HG02588 (cell line): ENCODE results near the gene TMEM116.
"Not testable (repeated sequence)": the region's sequence is repeated elsewhere in the genome, so short reads cannot be mapped to it uniquely, and the experiment has no call there.

Experiments
- ATAC-seq: cut with Tn5 transposase; IDR thresholded peaks from one replicate; pipeline ENCODE4 v1.9.1; 2021; ENCODE audit warnings: mild to moderate bottlenecking, moderate library complexity; ENCODE audit not compliant: unreplicated experiment

The TMEM116 gene

DNA sequence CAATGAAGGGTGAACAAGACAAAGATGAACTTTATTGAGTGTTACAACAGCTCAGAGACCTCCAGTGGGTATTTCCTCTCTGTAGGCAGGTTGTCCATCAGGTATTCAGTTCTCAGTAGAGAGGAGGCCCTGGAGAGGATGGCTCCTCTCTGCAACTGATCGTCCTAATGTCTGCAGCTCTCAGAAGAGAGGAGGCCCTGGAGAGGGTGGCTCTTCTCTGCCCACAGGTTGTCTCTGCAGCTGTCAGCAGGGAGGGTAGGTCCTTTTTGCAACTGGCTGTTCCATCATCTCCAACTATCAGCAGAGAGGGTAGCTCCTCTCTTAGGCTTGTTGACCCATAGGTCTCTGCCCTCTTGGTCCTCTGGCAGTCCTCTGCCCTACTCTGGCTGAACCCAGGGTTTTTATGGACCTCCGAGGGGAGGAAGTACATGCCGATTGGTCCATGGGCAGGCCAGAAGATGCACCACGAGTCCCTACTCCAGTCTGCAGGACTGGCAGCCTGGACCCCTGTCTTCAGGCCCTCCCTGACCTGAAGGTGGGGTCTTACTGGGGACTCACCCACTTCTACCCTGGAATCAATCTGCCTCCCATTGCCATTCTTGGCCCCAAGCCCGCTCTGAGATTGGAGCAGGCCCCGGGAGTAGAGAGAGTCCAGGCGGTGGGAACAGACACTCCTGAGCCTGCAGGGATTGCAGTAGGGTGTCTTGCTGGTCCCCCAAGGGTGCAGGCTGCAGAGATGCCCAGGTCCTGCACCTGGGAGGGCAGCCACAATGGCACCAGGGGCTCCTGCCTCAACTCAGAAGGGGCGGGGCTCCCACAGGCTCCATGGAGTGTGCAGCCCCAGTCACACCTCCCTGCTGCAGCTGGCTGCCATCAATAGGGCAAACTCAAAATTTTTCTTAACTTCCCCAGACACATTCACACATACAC, 2.3 kb downstream of the TMEM116 start:
- ATAC-seq: no peak

DNA sequence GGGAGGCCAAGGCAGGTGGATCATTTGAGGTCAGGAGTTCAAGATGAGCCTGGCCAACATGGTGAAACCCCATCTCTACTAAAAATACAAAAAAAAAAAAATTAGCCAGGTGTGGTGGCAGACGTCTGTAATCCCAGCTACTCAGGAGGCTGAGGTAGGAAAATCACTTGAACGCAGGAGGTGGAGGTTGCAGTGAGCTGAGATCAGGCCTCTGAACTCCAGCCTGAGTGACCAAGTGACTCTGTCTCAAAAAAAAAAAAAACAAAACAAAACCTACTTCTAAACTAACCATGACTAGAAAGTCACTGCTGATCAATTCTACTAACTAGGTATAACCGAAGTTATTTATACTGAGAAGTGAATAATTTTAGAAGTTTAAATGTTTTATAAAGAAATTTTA, 3.4 kb downstream of the TMEM116 start:
- ATAC-seq: not testable (repeated sequence)

DNA sequence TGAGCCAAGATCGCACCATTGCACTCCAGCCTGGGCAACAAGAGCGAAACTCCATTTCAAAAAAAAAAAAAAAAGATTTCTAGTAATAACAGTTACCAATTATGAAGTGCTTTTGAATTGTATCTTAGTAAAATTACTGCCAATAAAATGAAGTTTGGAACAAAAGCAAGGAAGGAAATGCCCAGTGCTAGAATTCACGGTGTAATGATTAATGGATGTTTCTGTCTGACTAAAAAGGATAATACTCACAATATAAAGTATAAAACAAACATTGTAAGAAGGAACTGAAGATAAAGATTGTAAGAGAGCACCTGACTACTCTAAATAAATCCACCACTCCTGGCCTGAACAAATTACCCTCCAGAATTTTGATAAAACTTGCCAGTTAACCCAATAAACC, 4.0 kb downstream of the TMEM116 start:
- no peak for ATAC-seq

DNA sequence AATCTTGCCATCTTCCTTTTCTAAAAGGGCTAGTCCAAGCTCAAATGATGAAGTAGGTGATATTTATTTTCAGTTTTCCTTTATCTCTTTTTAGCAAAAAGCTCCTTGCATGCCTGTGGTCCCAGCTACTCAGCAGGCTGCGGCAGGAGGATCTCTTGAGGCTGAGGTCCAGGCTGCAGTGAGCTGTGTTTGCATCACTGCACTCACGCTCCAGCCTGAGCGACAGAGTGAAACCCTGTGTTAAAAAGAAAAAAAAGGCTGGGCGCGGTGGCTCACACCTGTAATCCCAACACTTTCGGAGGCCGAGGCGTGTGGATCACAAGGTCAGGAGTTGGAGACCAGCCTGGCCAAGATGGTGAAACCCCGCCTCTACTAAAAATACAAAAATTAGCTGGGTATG, 5.0 kb downstream of the TMEM116 start:
- no peak for ATAC-seq

DNA sequence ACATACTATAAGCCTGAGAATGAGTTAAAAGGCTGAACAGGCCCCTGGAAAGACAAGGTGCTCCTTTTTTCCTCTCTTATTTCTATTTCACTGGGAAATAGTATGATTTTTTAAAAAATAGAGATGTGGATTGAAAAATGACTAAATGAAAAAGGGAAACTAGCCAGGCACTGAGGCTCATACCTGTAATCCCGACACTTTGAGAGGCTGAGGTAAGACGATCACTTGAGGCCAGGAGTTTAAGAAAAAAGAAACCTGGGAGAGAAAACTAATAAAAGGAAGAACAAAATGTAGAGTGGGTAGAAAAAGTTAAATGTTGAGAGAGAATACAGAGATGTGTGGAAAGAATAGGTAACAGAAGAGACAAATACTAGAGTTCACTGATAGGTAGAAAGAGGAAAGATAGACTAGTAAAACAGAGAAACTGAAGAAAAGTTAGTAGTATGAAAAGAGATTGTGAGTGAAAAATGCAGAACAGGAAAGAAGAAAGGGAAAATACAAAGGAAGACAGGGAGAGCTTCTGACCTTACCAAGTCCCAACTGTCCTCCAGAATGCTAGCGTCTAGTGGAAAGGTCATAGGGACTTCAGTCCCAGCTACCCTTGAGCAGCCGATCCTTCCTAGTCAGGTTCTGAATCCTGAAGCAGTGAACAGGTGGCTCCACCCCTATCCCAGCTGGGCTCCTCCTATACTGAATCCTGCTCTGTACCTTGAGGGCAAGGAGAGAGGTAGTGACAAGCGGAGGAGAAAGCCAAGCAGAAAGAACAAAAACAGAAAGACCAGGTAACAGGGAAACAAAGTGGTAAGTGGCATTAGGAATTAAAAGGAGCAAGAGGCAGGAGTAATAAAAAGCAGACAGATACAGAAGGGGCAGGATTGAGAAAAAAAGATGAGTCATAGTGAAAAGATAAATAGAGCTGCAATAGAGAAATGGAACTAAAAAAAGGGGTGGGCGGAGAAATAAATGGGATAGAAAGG, 7.3 kb downstream of the TMEM116 start:
- ATAC-seq: no peak

DNA sequence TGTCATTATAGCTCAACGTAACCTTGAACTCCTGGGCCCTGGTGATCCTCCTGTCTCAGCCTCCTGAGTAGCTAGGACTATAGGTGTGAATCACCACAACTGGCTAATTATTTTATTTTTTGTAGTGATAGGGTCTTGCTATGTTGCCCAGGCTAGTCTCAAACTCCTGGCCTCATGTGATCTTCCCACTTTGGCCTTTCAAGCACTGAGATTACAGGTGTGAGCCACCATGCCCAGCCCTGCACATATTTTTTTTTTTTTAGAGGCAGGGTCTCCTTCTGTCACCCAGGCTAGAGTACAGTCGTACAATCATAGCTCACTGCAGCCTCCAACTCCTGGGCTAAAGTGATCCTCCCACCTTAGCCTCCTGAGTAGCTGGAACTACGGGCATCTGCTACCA, 8.9 kb downstream of the TMEM116 start:
- no peak for ATAC-seq

DNA sequence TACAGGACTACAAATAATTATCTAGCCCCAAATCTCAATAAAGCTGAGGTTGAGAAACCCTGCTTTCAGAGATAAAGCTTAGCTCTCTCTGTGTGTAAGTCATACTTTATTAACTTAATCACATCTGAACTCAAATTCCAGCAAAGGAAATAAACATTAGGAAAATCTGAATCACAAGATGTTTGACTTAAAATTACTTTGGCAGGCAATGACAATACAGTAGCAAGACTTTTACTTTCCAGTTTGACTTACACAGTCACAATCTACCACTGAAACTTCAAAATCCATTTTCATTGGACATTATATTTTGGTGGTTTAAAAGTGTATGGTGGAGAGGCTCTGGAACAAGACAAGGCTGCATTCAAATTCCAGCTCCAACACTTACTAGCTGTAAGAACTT, 11.4 kb downstream of the TMEM116 start:
- no peak for ATAC-seq

DNA sequence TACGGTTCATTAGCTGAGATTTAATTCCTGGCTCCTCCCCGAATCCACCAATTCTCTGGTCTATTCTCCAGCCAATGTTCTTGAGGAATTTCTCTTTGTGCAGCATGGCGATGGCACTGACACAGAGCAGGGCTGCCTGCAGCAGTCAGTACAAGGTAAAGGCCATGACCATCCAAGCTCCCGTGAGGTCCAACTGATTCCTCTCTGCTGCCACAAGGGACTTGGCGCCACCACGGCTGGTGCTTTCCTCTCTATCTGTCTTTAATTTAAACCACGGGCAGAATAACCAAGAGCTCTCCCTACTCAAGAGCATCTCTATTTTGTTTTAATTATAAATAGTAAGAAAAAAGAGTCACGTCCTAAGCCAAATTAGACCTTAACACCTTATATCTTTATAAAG, 12.1 kb downstream of the TMEM116 start:
- no peak for ATAC-seq

DNA sequence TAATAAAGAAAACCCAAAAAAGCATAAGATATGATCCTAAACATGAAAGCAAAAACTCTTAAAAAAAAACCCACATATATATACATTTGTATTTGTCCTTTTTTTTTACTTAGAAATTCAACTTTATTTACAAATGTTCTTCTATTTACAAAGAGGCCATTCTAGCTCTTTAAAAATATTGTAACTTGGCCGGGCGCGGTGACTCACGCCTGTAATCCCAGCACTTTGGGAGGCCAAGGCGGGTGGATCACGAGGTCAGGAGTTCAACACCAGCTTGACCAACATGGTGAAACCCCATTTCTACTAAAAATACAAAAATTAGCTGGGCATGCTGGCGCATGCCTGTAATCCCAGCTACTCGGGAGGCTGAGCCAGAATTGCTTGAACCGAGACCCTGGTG, 13.8 kb downstream of the TMEM116 start:
- not testable (repeated sequence) for ATAC-seq

DNA sequence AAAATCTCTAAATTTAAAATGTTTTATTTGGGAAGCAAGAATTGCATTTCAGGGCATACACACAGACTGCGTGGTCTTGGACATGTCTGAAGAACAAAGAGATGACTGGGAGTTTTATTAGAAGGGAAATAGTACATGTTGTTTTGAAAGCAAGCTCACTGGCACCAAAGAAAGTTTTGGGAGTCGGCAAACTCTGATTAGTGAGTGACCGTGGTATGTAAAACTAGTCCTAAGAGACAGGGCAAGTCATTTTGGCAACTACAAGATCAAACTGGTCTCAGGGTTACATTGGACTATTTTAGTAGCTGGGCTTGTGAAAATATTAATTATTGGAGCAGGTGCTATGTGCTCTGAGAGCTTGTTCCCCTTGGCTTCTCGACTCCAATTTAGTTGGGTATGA, 14.9 kb downstream of the TMEM116 start:
- ATAC-seq: no peak

DNA sequence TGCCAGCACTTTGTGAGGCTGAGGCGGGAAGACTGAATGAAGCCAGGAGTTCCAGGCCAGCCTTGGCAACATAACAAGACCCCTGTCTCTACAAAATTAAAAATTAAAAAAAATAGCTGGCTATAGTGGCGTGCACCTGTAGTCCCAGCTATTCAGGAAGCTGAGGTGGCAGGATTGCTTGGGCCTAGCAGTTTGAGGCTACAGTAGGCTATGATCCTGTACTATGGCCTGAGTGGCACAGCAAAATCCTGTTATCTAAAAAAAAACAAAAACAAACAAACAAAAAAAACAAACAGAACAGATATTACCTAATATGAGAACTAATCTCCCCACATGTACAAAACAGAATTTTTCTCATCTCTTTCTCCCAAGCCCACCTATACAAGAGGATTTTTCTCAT, 15.7 kb downstream of the TMEM116 start:
- no peak for ATAC-seq

DNA sequence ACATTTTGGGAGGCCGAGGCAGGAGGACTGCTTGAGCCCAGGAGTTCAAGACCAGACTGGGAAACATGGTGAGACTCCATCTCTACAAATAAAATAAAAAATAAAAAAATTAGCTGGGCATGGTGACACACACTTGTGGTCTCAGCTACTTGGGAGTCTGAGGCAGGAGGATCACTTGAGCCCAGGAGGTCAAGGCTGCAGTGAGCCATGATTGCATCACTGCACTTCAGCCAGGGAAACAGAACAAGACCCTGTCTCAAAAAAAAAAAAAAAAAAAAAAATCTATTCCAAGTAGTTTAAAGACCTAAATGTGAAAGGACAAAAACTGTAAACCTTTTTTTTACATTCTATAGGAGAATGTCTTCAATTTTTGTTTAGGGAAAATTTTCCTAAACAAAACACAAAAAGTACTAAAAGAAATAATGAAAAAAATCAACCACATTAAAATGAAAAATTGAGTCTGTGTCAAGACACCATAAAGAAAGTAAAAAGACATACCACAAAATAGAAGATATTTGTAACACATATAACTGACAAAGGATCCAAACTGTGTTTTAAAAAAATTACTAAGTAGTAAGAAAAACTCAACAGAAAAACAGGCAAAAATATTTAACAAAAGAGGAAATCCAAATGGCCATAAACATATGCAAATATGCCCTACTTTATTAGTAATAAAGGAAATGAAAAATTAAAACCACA, 17.0 kb downstream of the TMEM116 start:
- no peak for ATAC-seq

DNA sequence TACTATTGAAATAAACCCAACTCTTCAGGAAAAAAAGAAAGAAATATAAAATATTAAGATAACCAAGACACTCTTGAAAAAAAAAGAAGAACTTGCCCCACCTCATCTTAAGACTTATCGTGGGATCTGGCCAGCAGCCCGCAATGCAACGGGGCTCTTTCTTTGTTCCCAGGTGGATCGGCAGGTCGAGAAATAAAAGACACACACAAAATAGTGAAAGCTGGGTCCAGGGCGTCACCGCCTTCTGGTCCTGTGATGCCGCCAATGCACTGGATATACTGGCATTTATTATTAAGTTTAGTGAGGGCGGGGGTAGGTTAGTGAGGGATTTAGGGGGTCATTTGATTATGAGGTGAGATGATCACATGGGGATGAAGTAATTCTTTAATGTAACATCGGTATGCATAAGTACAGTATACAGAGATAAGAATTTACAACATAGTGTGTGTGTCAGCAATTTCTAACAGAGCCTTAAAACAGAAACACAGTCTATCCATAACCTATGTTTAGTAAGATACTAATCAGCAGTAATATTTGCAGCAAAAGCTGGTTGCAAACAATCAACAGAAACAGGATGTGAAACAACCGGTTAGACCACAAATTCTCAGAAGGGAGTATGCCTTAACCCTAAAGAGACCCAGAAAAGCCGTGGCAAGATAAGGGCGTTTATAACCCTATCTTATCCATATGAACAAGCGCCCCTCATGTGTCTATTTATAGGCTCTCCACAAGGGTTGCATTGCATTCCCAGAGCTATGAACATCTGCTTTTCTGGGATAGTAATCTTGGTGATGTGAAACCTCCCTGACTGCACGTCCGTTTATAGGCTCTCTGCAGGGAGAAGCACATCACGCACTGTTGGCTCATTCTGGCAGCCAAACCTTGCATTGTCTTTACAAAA, 18.5 kb downstream of the TMEM116 start:
- ATAC-seq: not testable (repeated sequence)

DNA sequence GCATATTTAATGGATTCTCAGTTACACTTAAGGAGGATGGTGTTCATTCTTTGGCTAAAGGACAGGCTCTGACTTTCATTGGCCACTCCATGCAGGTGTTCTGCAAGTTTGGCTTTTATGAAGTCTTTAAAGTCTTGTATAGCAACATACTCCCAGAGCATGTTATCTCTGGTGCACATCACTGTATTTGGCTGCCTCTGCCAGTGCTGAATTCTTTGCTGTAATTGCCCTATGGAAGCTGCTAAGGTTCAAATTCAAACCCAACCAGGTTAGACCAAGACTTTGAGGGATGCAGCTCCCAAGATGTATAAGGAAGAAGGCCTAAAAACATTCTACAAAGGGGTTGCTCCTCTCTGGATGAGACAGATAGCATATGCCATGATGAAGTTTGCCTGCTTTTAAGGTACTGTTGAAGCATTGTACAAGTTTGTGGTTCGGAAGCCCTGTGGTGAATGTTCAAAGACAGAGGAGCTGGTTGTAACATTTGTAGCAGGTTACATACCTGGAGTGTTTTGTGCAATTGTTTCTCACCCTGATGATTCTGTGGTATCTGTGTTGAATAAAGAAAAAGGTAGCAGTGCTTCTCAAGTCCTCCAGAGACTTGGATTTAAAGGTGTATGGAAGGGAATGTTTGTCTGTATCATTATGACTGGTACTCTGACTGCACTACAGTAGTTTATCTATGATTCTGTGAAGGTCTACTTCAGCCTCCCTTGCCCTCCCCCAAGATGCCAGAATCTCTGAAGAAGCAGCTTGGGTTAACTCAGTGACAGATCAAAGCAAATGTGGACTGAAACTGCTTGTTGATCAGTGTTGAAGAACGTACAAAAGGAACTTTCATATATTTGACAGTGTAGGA, 19.4 kb downstream of the TMEM116 start:
- ATAC-seq: no peak

DNA sequence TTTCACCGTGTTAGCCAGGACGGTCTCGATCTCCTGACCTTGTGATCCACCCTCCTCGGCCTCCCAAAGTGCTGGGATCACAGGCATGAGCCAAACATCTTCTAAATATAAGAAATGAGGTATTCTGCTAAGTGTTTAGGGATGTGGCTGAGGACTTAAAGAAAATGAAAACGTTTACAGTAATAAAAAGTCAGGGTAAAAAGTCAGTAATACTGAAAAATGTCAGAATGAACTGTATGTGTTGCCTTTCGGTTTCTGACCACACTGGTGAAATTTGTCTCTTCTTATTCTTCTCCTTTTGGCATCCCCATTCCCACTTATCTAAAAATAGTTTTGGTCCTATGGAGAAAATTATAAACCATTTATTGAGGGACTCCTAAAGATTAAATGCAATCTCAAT, 20.5 kb downstream of the TMEM116 start:
- ATAC-seq: no peak

DNA sequence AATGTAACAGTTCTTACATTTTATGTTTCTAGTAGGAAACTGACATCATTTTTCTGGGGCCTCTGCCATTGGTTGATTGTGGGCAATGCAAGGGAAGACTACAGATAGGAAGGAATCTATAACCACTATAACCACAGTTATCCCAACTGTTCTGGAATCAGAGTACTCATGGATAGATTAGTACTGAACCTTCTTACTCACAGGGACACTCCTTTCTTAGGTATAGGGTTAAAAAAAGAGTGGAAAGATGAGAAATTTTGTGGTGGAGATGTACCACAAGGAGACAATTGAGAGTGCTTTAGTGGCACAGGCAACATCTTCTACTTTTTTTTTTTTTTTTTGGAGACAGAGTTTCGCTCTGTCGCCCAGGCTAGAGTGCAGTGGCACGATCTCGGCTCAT, 21.0 kb downstream of the TMEM116 start:
- no peak for ATAC-seq

DNA sequence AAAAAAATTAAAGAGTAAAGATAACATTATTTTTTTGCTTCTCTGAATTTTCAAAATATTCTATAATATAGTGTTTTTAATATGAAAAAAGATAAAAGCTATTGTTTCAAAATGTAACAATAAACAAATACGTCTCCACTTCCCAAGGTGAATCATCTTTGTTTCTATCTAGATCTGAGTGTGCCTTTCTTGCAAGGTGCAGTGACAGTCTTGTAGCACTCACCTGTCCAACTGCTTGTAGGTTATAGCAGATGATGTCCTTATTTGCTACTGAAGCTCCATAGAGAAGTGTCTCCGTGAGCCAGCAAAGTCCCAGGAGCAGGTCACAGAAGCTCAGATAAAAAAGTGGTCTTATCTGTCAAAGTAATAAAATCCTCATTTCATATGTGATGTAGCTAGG, 21.4 kb downstream of the TMEM116 start:
- no peak for ATAC-seq

DNA sequence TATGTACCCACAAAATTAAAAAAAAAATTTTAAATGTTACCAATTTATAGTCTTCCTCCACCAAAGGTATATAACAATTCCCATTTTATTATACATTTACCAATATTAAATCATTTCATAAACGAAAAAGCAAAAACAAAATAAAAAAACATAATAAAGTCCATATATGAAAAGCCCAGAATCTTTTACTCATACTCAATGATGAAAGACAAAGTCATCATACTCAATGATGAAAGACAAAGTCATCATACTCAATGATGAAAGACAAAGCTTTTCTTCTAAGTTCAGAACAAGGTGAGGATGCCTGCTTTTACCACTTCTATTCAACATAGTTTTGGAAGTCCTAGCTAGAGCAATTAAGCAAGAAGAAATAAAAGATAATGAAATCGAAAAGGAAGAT, 28.1 kb downstream of the TMEM116 start:
- ATAC-seq: no peak

DNA sequence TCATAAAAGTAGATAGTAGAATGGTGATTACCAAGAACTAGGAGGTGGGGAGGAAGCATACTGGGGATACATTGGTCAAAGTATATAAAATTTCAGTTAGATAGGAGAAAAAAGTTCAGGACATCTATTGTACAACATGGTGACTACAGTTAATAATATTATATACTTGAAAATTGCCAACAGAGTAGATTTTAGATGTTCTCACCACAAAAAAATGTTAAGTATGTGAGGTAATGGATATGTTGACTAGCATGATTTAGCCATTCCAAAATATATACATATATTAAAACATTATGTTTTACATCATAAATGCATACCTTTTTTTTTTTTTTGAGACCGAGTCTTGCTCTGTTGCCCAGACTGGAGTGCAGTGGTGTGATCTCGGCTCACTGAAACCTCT, 31.0 kb downstream of the TMEM116 start:
- ATAC-seq: no peak
